HepG2 (cell line): Measurements from ENCODE around the gene ZNF571. TPM values are rescaled to one million over a fixed set of nuclear protein-coding genes. Genes with fewer than 3 reads are reported as not detected.
A peak's percentile ranks its signal among the peaks of the same experiment; 100 is the strongest.

ENCODE experiments used
- CEBPB ChIP-seq: IDR thresholded peaks from 2 replicates; pipeline ENCODE4 v1.6.1; 2011; ENCODE audit warnings: low read depth, low read length, improper control_type of control experiment, borderline replicate concordance
- FOXJ3 ChIP-seq: sonication (generic); formaldehyde crosslinking; IDR thresholded peaks from 2 replicates; pipeline ENCODE4 v1.4.0; 2020; ENCODE audit warnings: missing genetic modification reagents, mild to moderate bottlenecking, borderline replicate concordance
- GABPB1 ChIP-seq: IDR thresholded peaks from 2 replicates; pipeline ENCODE4 v1.6.1; 2016; ENCODE audit warnings: mild to moderate bottlenecking, missing genetic modification reagents, moderate library complexity, missing compliant biosample characterization
- HOXA3 ChIP-seq: sonication (generic); formaldehyde crosslinking; IDR thresholded peaks from 2 replicates; pipeline ENCODE4 v1.5.0; 2020; ENCODE audit warnings: missing genetic modification reagents
- RFX1 ChIP-seq: fragments of 450-650 bp; IDR thresholded peaks from 2 replicates; pipeline ENCODE4 v1.6.1; 2017
- TAF1 ChIP-seq: sonication (generic); formaldehyde crosslinking; IDR thresholded peaks from 2 replicates; pipeline ENCODE4 v1.4.0; 2020; ENCODE audit warnings: missing genetic modification reagents
- TCF12 ChIP-seq, 2 experiments: fragments of 450-650 bp in 1 of 2; sonication (generic) in 1 of 2; formaldehyde crosslinking in 1 of 2; IDR thresholded peaks; 2 replicates each; pipeline versions ENCODE4 v1.6.1 to v1.8.0; 2017 to 2022; ENCODE audit warnings: antibody characterized with exemption in 1 of 2, mild to moderate bottlenecking in 1 of 2, missing genetic modification reagents in 1 of 2, moderate library complexity in 1 of 2
- TSC22D2 ChIP-seq: sonication (generic); formaldehyde crosslinking; IDR thresholded peaks from 2 replicates; pipeline ENCODE4 v1.5.1; 2020; ENCODE audit warnings: missing genetic modification reagents, mild to moderate bottlenecking, borderline replicate concordance
- XRCC5 ChIP-seq: fragments of 200-400 bp; formaldehyde crosslinking; optimal IDR thresholded peaks from 2 replicates; pipeline ENCODE3; 2017; ENCODE audit warnings: mild to moderate bottlenecking, low read length
- ZNF343 ChIP-seq: sonication (generic); formaldehyde crosslinking; IDR thresholded peaks from 2 replicates; pipeline ENCODE4 v1.4.0; 2020; ENCODE audit warnings: mild to moderate bottlenecking, missing genetic modification reagents
- ZNF644 ChIP-seq: IDR thresholded peaks from 2 replicates; pipeline ENCODE4 v1.6.1; 2016; ENCODE audit warnings: low read depth
- ZNF7 ChIP-seq: IDR thresholded peaks from 2 replicates; pipeline ENCODE4 v1.6.1; 2016; ENCODE audit warnings: missing biosample characterization, missing genetic modification reagents
- polyA plus RNA-seq, 8 experiments: library from polyadenylated mRNA; depleted of rRNA in 3 of 8; stranded (reverse) in 7 of 8; unstranded in 1 of 8; fragments of >200 nt; fragmentation: Illumina TruSeq in 4 of 8; extraction: Trizol in 4 of 8; gene quantifications; 2 replicates each; pipeline versions ENCODE4 v1.2.1 to v1.2.3, GENCODE V29; 2011 to 2016; ENCODE audit warnings: low read depth in 4 of 8, missing spikeins in 1 of 8, mixed read lengths in 1 of 8; ENCODE audit not compliant: insufficient read depth in 1 of 8
- total RNA-seq, 5 experiments: library from RNA; depleted of rRNA; stranded (reverse); fragments of >200 nt; fragmentation: Illumina TruSeq; extraction: Trizol; gene quantifications; 2 replicates each; pipeline ENCODE4 v1.2.3, GENCODE V29; 2016; ENCODE audit warnings: low read depth in 1 of 5
- TF ChIP-seq, protein P1 (sequence below): sonication (generic); formaldehyde crosslinking; IDR thresholded peaks from 2 replicates; pipeline ENCODE4 v1.4.0; 2020; ENCODE audit warnings: low read depth, mild to moderate bottlenecking, missing genetic modification reagents
- TF ChIP-seq, protein P2 (sequence below): sonication (generic); formaldehyde crosslinking; IDR thresholded peaks from 2 replicates; pipeline ENCODE4 v1.4.0; 2020; ENCODE audit warnings: mild to moderate bottlenecking, missing genetic modification reagents
- TF ChIP-seq, protein P3 (sequence below): sonication (generic); formaldehyde crosslinking; IDR thresholded peaks from 2 replicates; pipeline ENCODE4 v1.4.0; 2020; ENCODE audit warnings: missing genetic modification reagents
- TF ChIP-seq, protein P4 (sequence below): sonication (generic); formaldehyde crosslinking; IDR thresholded peaks from 2 replicates; pipeline ENCODE4 v1.5.1; 2020; ENCODE audit warnings: mild to moderate bottlenecking, missing genetic modification reagents, moderate library complexity

Gene ZNF571
- total and polyA plus RNA-seq, 2 of the 13 experiments (the other 11 are each of a cell fraction or from before 2014, with no cell fraction given): 1.3 to 1.9 TPM

DNA sequence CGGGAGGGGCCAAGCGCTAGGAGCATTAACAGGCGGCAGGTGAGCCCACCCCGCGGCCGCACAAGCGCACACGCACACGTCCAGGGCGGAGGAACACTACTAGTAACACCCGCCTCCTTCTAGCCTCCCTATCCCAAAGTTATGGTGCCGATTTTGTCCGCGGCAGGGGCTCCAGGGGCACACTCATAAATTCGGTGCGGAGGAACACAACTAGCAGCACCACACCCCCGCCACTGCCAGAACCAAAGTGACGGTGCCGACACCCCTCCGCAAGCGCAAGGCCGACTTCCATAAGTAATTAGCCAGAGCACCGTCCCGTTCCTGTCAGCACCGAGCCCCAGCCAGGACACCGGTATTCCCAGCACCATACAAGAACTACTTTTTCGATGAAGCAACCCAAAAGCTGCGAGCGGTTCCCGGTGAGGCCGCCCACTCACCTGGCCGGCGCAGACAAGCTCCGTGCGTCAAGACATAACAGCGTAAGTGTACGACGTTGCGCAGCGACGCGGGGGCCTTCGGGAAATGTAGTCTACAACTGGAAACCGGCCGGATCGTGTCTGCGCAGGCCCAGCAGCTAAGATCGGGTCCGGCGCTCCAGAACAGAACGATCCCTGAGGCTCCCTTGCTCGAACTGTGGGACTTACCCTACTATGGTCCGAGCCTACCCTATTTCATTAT lies at the start of gene ZNF571, which contains the start of gene ZNF540 (continued):
- TF ChIP-seq, protein P1, sequence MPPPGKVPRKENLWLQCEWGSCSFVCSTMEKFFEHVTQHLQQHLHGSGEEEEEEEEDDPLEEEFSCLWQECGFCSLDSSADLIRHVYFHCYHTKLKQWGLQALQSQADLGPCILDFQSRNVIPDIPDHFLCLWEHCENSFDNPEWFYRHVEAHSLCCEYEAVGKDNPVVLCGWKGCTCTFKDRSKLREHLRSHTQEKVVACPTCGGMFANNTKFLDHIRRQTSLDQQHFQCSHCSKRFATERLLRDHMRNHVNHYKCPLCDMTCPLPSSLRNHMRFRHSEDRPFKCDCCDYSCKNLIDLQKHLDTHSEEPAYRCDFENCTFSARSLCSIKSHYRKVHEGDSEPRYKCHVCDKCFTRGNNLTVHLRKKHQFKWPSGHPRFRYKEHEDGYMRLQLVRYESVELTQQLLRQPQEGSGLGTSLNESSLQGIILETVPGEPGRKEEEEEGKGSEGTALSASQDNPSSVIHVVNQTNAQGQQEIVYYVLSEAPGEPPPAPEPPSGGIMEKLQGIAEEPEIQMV: no peak; the same call in 1 of the 2 replicates
- TF ChIP-seq CEBPB (peak; percentile 80; the same call in 1 of the 2 replicates), ZNF644 (no peak), GABPB1 (CRISPR knock-in tag) (peak; percentile 87), RFX1 (no peak), TCF12 (IDR thresholded peaks at IDR 0.05) (no peak), TCF12 (CRISPR knock-in tag; IDR thresholded peaks at IDR 0.05) (no peak), ZNF7 (CRISPR knock-in tag) (no peak), ZNF343 (peak; percentile 16; the same call in 1 of the 2 replicates), XRCC5 (peak; percentile 77), TAF1 (CRISPR knock-in tag) (peak; percentile 68), TSC22D2 (CRISPR knock-in tag) (peak; percentile 26; the same call in 1 of the 2 replicates), HOXA3 (CRISPR knock-in tag) (peak; percentile 90), FOXJ3 (CRISPR knock-in tag) (0 out of 2 replicates have a peak, but pooled peaks have one; percentile 43)
- TF ChIP-seq, protein P2, sequence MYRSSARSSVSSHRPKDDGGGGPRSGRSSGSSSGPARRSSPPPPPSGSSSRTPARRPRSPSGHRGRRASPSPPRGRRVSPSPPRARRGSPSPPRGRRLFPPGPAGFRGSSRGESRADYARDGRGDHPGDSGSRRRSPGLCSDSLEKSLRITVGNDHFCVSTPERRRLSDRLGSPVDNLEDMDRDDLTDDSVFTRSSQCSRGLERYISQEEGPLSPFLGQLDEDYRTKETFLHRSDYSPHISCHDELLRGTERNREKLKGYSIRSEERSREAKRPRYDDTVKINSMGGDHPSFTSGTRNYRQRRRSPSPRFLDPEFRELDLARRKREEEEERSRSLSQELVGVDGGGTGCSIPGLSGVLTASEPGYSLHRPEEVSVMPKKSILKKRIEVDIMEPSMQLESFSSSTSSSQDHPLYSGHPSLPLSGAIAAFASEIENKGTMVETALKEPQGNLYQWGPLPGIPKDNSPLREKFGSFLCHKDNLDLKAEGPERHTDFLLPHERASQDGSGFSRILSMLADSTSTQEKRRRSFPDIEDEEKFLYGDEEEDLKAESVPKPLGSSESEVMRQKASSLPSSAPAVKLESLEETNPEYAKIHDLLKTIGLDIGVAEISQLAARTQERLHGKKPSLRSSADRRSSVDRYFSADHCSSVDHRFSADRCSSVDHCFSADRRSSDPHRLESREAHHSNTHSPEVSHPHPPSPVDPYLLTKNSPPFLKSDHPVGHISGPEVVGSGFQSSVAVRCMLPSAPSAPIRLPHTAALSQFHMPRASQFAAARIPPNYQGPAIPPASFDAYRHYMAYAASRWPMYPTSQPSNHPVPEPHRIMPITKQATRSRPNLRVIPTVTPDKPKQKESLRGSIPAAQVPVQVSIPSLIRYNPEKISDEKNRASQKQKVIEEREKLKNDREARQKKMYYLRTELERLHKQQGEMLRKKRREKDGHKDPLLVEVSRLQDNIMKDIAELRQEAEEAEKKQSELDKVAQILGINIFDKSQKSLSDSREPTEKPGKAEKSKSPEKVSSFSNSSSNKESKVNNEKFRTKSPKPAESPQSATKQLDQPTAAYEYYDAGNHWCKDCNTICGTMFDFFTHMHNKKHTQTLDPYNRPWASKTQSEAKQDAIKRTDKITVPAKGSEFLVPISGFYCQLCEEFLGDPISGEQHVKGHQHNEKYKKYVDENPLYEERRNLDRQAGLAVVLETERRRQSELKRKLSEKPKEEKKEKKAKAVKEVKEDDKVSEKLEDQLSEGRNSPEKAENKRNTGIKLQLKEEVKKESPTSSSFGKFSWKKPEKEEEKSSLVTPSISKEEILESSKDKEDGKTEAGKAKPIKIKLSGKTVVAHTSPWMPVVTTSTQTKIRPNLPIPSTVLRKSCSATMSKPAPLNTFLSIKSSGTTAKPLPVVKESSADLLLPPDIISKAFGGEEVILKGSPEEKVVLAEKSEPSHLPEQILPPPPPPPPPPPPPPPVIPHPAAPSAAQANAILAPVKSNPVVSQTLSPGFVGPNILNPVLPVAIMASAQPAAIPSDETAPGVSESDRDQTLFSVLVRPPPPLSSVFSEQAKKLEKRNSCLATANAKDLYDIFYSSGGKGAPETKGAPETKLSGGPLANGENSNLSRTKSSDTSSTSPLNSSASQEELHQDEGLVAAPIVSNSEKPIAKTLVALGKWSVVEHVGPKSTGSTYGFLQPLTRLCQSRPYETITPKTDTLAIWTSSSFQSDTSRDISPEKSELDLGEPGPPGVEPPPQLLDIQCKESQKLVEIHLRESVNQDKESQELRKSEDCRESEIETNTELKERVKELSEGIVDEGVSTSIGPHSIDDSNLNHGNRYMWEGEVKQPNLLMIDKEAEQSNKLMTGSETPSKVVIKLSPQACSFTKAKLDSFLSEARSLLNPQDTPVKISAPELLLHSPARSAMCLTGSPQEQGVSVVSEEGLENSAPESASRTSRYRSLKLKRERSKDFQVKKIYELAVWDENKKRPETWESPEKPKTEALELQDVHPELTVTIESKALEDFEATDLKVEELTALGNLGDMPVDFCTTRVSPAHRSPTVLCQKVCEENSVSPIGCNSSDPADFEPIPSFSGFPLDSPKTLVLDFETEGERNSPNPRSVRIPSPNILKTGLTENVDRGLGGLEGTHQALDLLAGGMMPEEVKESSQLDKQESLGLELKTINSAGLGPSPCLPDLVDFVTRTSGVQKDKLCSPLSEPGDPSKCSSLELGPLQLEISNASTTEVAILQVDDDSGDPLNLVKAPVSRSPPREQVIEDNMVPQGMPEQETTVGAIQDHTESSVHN: no peak
- TF ChIP-seq, protein P3, sequence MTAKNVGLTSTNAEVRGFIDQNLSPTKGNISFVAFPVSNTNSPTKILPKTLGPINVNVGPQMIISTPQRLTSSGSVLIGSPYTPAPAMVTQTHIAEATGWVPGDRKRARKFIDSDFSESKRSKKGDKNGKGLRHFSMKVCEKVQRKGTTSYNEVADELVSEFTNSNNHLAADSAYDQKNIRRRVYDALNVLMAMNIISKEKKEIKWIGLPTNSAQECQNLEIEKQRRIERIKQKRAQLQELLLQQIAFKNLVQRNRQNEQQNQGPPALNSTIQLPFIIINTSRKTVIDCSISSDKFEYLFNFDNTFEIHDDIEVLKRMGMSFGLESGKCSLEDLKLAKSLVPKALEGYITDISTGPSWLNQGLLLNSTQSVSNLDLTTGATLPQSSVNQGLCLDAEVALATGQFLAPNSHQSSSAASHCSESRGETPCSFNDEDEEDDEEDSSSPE (CRISPR knock-in tag): peak; percentile 52
- TF ChIP-seq, protein P4, sequence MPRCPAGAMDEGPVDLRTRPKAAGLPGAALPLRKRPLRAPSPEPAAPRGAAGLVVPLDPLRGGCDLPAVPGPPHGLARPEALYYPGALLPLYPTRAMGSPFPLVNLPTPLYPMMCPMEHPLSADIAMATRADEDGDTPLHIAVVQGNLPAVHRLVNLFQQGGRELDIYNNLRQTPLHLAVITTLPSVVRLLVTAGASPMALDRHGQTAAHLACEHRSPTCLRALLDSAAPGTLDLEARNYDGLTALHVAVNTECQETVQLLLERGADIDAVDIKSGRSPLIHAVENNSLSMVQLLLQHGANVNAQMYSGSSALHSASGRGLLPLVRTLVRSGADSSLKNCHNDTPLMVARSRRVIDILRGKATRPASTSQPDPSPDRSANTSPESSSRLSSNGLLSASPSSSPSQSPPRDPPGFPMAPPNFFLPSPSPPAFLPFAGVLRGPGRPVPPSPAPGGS (CRISPR knock-in tag): 0 out of 2 replicates have a peak, but pooled peaks have one; percentile 12
